Measurements from ENCODE around the gene UROC1.

The UROC1 gene

GRCh38 chr3:126529585-126530170, 12.1 kb upstream of the UROC1 start:
- no peak for DNase-seq

DNA sequence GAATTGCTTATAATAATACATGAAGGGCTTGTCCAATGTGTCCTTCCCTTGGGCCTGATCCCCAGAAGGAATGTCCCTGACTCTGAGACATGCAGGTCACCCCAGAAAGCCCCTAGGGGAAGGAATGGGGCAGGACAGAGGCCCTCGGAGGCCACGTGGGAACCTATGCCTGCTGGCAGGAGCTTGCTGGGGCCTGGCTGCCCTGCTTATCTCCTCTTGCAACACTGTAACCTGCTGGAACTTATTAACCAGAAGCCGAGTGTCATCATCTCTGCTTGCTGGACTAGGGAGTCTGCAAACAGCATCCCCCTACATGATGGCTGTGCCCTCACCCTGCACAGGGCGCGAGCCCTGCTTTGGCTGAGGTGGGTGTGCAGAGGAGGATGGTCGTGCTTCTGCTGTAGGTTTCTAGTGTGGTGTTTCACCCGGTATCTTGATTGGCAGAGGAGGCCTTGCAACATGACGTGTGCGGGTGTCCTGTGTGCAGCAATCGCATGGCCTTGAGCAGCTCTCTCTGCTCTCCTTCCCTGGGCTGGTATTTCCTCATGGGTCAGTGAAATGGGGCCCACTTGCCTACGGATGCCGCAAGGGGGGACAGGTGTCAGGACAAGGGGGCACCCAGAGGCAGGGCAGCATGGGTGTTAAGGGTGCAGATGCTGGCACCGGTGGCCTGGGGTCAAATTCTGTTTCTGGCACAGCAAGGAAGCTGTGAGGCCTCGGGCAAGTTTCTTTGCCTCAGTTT, 11.4 kb upstream of the UROC1 start:
- no peak for DNase-seq

DNA sequence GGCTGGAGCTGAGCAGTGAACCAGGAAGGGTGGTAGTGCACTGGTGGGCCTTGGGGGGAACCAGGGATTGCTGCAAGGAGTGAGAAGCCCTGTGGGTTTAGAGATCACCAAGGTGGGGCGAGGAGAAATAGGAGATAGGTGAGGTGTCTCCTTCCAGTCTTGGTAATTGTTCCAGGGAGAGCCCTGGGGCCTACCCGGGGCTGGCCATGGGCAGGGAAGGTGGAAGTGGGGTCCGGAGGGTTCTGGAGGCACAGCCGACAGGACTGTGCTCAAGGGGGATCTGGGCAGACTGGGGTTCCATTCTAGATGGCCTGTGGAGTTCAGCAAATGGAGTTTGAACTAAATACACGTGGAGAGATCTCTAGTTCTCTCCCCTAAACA, 10.8 kb upstream of the UROC1 start:
- DNase-seq: no peak

- no peak for DNase-seq
Measured at GRCh38 chr3:126527455-126528211, 10.1 kb upstream of the UROC1 start.

GRCh38 chr3:126527006-126527405, 9.4 kb upstream of the UROC1 start:
- no peak for DNase-seq

DNA sequence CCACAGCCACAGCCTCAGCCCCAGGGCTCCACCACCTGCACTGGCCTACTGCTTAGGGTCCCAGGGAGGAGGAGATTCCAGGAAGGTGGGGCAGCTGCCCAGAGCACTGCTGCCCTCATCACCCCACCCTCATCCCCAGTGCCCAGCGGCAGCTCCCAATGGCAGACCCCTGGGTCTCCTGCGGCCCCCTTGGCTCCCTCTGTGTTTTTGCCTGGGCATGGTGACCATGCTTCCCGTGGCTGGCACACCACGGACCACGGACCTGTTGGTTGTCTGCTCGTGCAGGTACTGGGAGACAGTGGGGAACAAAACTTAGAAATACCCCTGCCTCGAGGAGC, 9.1 kb upstream of the UROC1 start:
- no peak for DNase-seq

DNA sequence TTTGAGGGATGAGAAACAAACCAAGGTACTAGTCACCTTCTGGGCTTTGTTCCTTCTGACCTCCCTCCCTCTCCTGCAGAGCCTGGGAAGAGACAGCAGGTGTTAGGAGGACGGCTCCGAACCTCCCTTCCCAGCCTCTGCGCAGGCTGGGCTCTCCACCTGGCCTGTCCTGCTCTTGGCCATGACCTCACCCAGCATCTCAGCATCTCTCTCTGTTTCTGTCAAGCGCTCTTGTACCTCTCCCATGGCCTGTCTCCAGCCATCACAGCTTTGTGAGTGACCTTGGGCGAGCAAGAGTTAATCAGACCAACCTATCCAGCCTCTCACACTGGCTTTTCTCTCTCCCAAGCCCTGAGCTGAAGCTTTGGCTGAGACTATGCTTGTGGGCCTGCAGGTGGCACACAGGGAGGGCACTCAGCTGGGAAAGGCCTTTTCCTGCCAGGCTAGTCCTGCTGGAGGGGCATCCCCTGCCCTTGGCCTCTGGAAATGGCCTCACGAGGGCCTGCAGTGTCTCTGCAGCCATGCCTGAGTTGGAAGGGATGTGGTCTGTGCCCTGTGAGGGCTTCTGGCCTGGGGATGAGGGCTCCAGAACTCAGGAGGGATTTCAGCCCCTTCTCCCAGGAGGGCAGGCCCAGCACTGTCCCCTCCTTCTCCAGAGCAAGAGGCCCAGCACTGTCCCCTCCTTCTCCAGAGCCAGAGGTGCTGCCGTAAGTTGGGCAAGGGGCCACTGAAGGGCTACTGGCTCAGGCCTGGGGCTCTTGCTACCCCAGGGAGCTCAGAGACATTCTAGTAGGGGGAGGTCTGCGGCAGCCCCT, 8.5 kb upstream of the UROC1 start:
- no peak for DNase-seq

DNA sequence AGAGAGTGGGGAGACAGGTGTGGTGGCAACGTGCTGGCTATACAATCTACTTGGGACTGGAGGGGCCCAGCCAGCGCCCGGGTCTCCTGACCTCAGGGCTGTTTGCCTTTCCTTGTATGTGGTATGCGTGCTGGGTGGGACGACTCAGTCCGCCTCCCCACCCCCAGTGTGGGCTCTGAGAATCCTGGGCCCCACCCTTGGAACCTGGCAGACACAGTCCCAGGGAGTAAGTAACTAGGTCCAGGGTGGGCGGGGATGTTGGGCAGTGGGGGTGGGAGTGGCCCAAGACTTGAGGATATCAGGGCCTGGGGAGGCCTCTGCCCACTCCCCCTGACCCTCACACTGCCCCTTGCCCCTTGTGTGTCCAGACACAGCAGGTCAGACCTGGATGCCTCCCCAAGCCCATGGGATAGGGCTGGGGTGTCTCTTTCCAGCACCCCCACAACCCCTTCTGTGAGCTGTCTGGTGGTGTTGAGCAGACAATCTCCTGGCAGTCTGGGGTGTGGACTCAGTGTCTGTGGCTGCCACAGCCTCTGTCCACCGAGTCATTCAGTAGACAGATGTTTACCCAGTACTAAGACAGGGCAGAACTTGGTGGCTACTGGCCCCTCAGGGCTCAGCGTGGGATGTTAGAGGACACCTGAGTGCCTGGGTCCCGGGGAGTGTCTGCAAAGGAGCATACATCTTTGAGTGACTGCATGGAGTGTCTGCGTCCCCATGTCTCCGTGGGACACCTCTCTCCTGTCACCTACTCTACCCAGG, 7.7 kb upstream of the UROC1 start:
- no peak for DNase-seq

DNA sequence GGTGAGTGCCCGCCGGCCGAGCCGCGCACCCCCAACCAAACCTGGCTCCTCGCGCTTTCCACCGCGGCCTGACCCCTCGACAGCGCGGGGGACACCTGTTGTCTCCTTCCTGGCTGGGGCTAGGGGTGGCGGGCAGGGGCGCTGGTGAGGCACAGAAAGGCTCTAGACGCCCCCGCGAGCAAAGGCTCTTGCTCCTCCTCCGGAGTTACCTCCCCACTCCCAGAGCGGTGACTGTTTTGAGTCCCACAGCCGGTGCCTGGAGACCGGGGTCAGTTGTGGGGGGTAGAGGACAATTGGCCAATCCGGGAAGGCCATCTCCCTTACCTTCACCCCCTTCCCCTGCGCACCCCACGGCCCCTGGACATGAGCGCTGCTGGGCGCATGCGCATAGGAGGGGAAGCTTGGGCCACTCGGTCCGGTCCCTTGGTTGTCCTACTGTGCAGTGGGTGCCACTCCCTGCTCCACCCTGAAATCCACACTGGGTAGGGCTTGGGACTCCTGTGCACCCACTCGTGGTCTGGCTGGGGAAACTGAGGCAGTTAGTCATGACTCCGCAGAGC, 6.9 kb upstream of the UROC1 start:
- no peak for DNase-seq

DNA sequence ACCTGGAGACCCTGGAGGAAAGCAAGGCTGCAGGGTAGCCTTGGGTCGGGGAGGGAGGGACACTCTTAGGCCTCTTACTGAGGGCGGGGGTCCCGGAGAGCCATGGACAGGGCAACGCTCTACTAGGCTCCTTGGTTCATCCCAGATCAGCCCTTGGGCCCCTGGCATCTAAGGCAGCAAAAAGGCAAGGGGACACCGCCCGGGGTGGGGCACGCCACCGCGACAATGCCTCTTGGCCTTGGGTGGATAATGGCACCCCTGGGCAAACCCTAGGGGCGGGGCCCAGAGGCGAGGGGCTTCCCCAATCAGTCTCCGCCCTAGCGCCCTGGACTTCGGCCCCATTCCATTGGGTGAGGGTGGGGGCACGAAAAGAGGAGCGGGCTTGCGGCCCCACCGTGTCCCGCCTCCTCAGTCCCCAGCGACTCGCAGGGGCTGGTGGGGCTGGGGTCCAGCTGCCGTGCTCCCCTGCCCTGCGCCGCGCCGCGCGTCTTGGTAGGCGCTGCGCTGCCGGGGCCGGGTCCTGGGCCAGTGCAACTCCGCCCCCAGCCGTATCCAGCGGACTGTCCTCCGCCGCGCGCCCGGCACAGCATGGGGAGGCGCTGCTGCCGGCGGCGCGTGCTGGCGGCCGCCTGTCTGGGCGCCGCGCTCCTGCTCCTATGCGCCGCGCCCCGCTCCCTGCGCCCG, 6.3 kb upstream of the UROC1 start, which contains the start of gene CHST13:
CHST13 (plus strand) TSS at position 411 of the 684 bp plus-strand sequence; CDS start at position 589, 178 bp downstream.
- no peak for DNase-seq

GRCh38 chr3:126522363-126522788, 4.8 kb upstream of the UROC1 start:
- DNase-seq: peak; percentile 43

GRCh38 chr3:126521122-126521891, 3.7 kb upstream of the UROC1 start:
- DNase-seq: no peak

- no peak for DNase-seq
Measured at GRCh38 chr3:126519506-126520455, 2.2 kb upstream of the UROC1 start.

- no peak for DNase-seq
Measured at GRCh38 chr3:126518779-126519177, 1.2 kb upstream of the UROC1 start.

GRCh38 chr3:126517986-126518778, 609 bp upstream of the UROC1 start:
- no peak for DNase-seq

GRCh38 chr3:126516936-126517290, 660 bp downstream of the UROC1 start:
- no peak for DNase-seq

DNA sequence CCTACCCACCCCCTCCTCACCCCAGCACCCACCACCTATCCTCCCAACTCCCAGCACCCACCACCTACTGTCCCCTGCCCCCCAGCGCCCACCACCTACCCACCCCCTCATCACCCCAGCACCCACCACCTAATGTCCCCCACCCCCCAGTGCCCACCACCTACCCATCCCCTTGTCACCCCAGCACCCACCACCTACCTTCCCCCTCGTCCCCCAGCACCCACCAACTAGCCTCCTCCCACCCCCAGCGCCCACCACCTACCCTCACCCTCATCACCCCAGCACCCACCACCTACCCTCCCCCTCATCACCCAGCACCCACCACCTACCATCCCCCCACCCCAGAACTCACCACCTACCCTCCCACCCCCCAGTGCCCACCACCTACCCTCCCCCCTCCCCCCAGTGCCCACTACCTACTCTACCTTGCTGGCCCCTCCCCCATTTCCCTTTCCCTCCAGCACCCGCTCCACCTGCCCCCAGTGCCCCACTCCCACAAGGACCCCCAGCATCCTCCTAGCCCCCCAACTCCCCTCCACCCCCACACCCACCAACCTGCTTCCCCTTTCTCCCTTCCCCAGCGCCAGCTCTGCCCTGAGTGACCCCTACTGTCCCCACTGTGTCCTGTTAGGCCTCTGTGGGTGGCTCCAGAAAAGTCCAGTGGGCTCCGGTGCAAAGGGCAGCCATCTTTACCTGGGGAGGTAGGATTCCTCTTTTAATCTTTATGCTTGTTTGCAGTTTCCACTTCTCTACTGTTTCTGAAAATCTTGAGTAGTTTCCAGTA, 1.2 kb downstream of the UROC1 start:
- no peak for DNase-seq
